K562 treated with DMSO at 1 percent for 4 hours (cell line): ENCODE data around the gene COPZ2. TPM values are rescaled to one million over a fixed set of nuclear protein-coding genes. Genes with fewer than 3 reads are reported as not detected.

Source experiments
- total RNA-seq: library from RNA; unstranded; fragments of 300-600 nt; gene quantifications from 2 replicates; pipeline ENCODE4 v1.2.3, GENCODE V29; 2022; ENCODE audit not compliant: insufficient read depth

The COPZ2 gene, protein sequence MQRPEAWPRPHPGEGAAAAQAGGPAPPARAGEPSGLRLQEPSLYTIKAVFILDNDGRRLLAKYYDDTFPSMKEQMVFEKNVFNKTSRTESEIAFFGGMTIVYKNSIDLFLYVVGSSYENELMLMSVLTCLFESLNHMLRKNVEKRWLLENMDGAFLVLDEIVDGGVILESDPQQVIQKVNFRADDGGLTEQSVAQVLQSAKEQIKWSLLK
- not detected in 2 replicates for total RNA-seq

DNA sequence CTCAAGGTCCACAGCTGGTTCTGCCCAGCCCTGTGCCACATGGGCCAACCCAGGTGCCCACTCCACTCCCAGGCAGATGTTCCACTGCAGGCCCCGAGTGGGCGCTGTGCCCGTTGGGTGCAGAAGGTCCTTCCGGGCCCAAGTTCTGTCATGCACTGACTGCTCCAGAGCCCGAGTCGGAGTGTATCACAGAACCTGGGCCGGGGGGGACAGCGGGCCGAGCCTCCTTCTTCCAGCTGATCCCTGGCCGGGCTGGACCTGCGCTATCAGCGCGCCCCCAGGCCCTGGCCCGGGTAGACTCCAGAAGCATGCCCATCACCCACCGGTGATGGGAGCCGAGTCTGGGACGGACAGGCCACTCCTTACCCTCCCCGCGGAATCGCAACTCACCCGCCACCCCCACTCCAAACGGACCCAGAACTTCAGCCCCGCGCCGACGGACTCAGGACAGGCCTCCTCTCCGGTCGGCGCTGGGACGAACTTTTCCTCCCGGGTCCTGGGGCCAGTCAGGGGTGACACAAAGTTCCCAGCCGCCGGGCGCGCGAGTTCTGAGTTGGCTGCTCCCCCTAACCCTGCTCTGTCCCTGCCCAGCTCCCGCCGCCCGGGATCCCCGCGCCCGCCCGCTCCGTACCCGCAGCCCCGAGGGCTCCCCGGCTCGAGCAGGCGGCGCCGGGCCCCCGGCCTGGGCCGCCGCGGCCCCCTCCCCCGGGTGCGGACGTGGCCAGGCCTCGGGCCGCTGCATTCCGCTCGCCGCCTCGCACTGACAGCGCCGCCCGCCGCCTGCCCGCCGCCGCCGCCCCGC lies at the start of gene COPZ2:
TSS of gene COPZ2 (minus strand) at position 762 of the 802 bp plus-strand sequence. CDS start at position 742, 20 bp downstream.

DNA sequence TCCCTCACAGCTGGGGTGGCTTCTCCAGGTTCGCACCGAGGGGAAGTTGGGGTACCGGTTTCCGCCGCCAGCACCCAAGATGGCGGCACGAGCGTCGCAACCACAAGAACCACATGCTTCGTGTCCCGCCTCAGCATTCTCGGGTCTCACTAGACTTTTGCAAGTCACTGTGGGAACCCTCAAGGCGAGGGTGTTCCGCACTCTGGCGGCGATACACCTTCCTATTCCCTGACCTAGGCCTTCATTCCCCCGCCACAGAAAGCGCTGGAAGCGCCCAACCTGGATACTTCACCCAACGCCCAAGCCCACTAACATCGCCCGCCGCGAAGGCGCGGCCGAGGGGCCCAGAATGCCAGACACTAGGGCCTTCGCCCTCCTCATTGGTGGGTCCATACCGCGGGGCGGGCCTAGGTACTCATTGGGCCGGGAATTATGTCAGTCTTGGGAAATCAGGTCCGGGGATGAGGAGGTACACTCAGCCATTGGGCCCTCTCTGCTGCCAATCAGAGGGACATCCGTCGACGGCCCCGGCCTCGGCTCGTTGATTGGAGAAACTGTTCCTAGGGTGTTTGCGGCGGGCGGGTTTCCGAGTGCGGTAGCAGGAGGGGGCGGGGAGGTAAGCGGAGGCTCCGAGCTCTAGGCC lies 10.3 kb upstream of the COPZ2 start, which contains the start of gene NFE2L1:
TSS of gene NFE2L1 (plus strand) at position 619 of the 643 bp plus-strand sequence. CDS start 2,760 bp downstream, outside the sequence.

Other genes starting within 250 kb of the COPZ2 start
- gene OSBPL7, start 216.0 kb downstream of the COPZ2 start, total RNA-seq = 7.3 and 10.4 TPM in 2 replicates
- 86.5 and 91.3 TPM in 2 replicates for gene MRPL10, start 206.3 kb downstream of the COPZ2 start, total RNA-seq
- gene LRRC46, start 206.1 kb downstream of the COPZ2 start, total RNA-seq = 1.1 and 1.2 TPM in 2 replicates
- gene SCRN2, start 196.5 kb downstream of the COPZ2 start, total RNA-seq = 14.6 and 19.6 TPM in 2 replicates
- 8.9 and 9.5 TPM in 2 replicates for gene SP6, start 186.6 kb downstream of the COPZ2 start, total RNA-seq
- gene SP2, start 141.6 kb downstream of the COPZ2 start, total RNA-seq = 14.9 and 15.0 TPM in 2 replicates
- 7.3 and 8.2 TPM in 2 replicates for gene PNPO, start 96.2 kb downstream of the COPZ2 start, total RNA-seq
- not detected in 2 replicates for gene PRR15L, start 79.9 kb downstream of the COPZ2 start, total RNA-seq
- gene CDK5RAP3, start 66.7 kb downstream of the COPZ2 start, total RNA-seq = 155 and 172 TPM in 2 replicates
- 151 and 167 TPM in 2 replicates for gene NFE2L1, start 10.6 kb upstream of the COPZ2 start, total RNA-seq
- gene CBX1, start 63.7 kb upstream of the COPZ2 start, total RNA-seq = 37.5 and 45.3 TPM in 2 replicates
- gene SNX11, start 70.0 kb upstream of the COPZ2 start, total RNA-seq = 19.2 and 32.7 TPM in 2 replicates